Heart left ventricle (tissue), 13 donors: ENCODE results near the gene COMMD9.
"Not testable (repeated sequence)": the region's sequence is repeated elsewhere in the genome, so short reads cannot be mapped to it uniquely, and the experiment has no call there.

Experiments
- POLR2A ChIP-seq, 2 donors: fragments of 450-650 bp; IDR thresholded peaks; one replicate each; pipeline ENCODE4 v1.6.1; 2017; ENCODE audit warnings: antibody characterized with exemption in 2 of 2, mild to moderate bottlenecking in 2 of 2, moderate library complexity in 2 of 2
- TF ChIP-seq, protein P1 (sequence below), 12 donors: fragments of 200-600 bp; sonication (generic) in 4 of 12; IDR thresholded peaks; one replicate each; pipeline versions ENCODE4 v1.5.0 to v1.8.0; 2018 to 2022; ENCODE audit warnings: antibody characterized with exemption in 12 of 12, mild to moderate bottlenecking in 5 of 12
- donor health status: ischemic (EF 13 %, LVEDD 7.1; RV severe dilation, severe dysfunction).
- donor health status: DM: no; HTN: yes; CAD: no.
- donor health status: DM: no; HTN: no; CAD: no.
- donor health status: ischemic (EF 25% LVEDD 6.9; RV normal size, moderate dysfunction).
- donor health status: ischemic (EF 25% LVEDD 5.7; RV mildly dilated, moderate dysfunction).
- donor health status: ischemic (EF 35%, LVEDD 5.7; RV mildly dilated, moderate dysfunction).
- donor health status: nonischemic (EF 11% LVEDD 7.7; RV severe dilation, severe dysfunction).
- donor health status: DM: yes; HTN: yes; CAD: no.
- donor health status: PGD.
- donor health status: ischemic (EF 29% LVEDD 5.4; RV normal size, mild dysfunction).
- donor health status: nonischemic (EF 23%, LVEDD 6.1; RV moderate dilation, normal function).

DNA sequence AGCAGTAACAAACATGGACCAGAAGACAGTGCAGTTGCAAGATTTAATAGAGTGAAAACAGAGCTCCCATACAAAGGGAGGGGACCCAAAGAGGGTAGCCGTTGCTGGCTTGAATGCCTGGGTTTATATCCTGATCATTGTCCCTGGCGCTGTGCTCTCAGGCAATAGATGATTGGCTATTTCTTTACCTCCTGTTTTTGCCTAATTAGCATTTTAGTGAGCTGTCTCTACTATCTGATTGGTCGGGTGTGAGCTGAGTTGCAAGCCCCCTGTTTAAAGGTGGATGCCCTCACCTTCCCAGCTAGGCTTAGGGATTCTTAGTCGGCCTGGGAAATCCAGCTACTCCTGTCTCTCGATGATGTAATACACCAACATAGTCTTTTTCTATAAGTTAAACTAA is 36.2 kb upstream of the COMMD9 start:
- TF ChIP-seq, protein P1, sequence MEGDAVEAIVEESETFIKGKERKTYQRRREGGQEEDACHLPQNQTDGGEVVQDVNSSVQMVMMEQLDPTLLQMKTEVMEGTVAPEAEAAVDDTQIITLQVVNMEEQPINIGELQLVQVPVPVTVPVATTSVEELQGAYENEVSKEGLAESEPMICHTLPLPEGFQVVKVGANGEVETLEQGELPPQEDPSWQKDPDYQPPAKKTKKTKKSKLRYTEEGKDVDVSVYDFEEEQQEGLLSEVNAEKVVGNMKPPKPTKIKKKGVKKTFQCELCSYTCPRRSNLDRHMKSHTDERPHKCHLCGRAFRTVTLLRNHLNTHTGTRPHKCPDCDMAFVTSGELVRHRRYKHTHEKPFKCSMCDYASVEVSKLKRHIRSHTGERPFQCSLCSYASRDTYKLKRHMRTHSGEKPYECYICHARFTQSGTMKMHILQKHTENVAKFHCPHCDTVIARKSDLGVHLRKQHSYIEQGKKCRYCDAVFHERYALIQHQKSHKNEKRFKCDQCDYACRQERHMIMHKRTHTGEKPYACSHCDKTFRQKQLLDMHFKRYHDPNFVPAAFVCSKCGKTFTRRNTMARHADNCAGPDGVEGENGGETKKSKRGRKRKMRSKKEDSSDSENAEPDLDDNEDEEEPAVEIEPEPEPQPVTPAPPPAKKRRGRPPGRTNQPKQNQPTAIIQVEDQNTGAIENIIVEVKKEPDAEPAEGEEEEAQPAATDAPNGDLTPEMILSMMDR (IDR thresholded peaks at IDR 0.05), result not testable (repeated sequence)
- not testable (repeated sequence) for TF ChIP-seq POLR2A (IDR thresholded peaks at IDR 0.05)
